GM19035 (cell line): ENCODE results near the gene B3GALT4.

Experiments
- ATAC-seq: cut with Tn5 transposase; IDR thresholded peaks from one replicate; pipeline ENCODE4 v1.9.1; 2021; ENCODE audit not compliant: unreplicated experiment

The B3GALT4 gene

GRCh38 chr6:33290459-33290858 lies 13.5 kb downstream of the B3GALT4 start:
- no peak for ATAC-seq

- ATAC-seq = no peak
These were observed 16.2 kb downstream of the B3GALT4 start for GRCh38 chr6:33292996-33293682.

- ATAC-seq = no peak
These were observed 17.3 kb downstream of the B3GALT4 start for GRCh38 chr6:33294086-33294823.

GRCh38 chr6:33295621-33296369 lies 18.9 kb downstream of the B3GALT4 start:
- ATAC-seq = no peak

- ATAC-seq = no peak
These were observed 20.0 kb downstream of the B3GALT4 start for GRCh38 chr6:33296797-33297405.

GRCh38 chr6:33297406-33297955 lies 20.6 kb downstream of the B3GALT4 start:
- no peak for ATAC-seq

DNA sequence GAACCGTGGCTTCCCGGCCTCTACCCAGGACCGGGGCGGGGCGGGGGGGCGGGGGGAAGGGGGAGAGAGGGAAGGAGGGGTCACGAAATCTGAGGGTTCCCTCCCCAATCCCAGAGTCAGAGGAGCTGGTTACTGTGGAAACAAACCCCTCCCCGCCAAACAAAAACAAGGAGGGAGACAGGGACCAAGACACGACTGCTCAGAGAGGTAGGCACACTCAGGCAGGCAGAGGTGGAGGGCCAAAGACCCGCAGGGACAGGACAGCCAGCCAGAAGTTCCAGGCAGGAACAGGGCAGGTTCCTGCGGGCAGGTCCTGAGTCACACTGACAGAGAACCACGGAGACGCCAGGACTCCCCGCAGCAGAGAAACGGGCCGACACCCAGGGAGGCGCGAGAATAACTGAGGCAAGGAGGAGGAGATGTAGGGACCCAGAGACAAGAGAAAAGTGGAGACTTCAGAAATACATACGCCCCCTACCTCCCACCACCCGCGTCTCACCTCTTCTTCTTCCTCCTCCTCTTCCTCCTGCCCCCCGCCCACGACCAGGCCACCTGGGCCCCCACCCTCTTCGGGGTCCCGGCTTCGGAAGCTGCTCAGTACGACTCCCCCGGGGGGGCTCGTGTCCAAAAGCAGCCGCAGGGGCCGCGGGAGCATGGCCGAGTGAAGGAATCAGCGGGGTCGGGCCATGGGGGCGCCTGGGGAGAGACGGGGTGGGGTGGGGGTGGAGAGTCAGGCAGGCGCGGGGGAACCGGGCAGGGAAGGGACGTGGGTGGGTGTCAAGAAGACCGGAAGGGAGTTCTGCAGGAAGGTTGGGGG lies 21.2 kb downstream of the B3GALT4 start:
- ATAC-seq = no peak

DNA sequence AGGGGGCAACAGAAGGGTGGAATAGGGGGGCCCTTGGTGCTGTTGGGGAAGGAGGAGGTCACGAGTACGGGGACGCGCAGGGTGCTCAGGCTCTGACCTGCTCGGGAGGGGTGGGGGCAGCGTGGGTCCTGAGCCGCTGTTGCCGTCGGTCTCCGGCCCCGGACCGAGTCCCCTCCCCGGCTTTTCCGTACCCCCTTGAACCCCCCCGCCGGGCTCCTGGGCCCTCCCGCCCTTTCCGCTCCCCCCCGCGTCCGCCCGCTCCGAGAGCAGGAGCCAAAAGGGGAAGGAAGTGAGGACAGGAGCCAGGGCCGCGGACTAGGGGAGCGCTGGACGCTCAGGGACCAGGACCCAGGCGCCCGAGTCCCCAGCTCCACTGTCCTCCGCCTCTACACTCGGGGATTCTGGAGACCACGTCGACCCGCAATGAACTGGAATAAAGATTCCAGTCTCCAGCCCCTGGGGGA lies 21.9 kb downstream of the B3GALT4 start, which contains the start of gene RGL2:
Gene RGL2, minus strand, starts transcription at position 170 of the 464 bp plus-strand sequence. CDS start 332 bp downstream, outside the sequence.
- ATAC-seq = peak; percentile 28

- ATAC-seq = peak; percentile 80
These were observed 22.5 kb downstream of the B3GALT4 start for GRCh38 chr6:33299237-33299944.

- no peak for ATAC-seq
These were observed 25.0 kb downstream of the B3GALT4 start for GRCh38 chr6:33301877-33302276.

- ATAC-seq = no peak
These were observed 27.3 kb downstream of the B3GALT4 start for GRCh38 chr6:33304216-33304615.

DNA sequence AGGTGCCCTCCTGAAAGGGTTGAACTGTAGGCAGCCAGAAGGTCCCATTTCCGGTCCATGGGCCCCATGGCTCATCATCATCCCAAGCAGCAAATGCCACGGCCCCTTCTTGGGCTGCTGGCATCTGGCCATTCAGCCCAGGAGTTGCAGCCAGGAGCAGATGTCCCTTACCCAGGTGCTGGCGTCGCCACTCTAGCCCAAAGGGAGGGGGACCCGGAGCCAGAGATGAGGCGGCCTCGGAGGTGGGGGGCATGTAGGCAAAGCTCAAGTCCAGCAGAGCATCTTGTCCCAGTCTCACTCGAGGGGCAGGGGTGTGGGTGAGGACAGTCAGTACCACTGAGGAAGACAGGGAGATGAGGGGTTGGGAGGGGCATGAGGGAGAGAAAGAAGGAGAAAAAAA lies 28.1 kb downstream of the B3GALT4 start:
- ATAC-seq = no peak

DNA sequence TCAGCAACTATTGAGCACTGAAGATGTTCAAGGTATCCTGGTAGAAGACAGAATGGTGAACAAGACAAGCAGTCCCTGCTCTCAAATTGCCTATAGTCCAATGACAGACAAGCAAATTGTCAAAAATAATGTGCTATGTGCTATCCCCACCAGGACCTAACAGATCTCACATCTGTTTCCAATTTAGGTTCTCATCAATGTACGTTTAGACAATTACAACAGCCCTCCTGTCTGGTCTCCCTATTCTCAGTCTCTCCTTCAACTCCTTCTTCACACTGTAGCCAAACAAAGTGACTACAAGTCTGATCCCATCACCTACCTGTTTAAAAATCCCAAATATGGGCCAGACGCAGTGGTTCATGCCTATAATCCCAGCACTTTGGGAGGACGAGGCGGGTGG lies 29.4 kb downstream of the B3GALT4 start:
- ATAC-seq = no peak

DNA sequence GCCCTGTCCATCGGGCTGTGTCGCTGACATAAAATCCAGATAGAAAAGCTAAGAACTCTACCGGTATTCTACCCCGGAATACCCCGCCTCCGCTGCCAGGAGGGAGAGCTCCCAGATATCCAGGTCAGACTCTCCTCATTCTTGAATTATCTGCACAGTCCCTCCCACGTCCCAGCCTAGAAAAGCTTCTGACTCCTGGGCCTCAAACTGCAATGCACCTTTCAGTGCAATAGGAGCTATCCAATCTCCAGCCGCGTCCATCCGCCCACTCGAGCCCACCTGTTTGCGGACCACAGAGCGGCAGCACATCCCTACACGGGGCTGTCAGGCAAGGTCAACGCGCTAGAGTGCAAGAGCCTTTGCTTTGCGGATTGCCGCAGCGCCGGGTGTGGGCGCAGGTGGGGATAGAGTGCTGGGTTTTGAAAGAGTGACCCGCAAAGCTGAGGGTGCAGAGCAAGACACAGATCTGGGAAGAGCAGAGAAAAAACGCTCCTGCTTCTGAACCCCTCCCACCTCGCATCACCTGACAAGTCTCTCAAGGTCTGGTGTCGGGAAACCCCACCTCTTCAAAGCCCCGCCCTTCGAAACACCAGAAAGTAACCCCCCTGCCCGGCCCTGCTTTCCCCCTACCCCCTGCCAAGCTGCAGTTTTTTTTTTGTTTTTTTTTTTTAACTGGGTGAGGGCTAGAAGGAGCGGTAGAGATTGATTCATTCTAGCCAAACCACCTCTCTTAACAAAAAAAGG lies 35.6 kb downstream of the B3GALT4 start:
- ATAC-seq = peak; percentile 30

DNA sequence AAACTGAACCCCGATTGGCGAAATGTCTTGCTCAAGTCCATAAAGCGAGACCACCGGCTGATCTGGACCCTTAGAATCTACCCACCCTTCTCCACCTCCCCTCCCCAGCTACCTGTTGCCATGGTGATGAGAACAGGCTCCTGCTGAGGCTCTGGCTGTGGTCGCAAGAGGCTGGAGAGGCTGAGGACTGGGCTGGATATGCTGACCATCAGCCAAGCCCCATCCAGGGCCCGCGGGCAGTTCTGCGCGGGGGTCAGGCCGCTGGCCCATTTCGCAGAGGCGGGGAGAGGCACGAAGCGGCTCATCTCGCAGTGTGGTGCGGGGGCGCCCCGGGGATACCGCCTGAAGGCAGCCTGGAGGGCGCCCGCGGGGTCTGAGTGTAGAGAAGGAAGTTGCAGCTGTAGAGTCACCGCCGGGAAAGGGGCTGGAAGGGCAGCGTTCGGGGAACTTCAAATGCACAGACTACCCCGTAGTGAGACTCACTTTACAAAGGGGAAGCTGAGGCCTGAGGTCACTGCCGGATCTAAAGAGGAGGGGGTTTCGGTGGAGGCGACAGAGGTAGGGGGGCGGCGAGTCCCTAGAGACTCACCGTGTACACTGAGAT lies 36.3 kb downstream of the B3GALT4 start:
- ATAC-seq = peak; percentile 4

DNA sequence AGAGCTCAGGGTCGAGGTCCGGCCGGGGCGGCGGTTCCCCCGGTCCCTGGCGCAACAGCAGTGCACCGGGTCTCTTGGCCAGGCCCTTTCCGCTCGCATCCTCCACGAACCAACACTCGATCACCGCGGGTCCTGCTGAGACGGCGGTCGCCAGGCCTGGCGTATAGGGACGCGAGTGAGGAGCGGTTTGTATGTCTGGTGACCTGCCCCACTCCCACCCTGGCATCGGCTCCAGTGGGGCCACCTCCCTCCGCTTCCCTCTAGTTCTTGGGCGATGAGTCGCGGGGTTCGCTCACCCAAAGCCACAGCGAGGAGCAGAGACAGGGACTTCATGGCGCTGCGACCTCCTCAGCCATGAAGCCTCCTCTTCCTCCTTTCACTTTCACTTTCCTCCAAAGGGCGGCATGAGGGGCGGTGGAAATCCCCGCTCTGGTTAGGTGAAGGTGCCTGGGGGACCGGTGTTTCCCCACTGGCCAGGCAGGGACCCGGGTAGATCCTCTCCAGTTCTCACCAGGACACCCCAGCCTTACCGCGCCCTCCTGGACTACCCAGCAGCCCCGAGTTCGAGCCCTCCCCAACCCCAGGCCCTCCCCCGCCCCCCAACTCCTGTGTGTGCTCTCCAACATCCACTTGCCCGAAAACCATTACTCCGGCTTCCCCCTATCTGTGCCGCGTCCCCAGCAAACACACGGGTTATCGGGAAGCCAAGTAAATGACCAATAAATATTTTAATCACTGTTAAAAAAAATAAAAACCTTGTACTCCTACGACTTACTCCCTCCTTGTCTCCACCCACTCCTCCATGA lies 37.0 kb downstream of the B3GALT4 start, which contains the start of gene TAPBP:
Gene TAPBP, minus strand, starts transcription at position 370 of the 806 bp plus-strand sequence. Its CDS starts 37 bp downstream, at position 333.
- peak; percentile 35 for ATAC-seq

DNA sequence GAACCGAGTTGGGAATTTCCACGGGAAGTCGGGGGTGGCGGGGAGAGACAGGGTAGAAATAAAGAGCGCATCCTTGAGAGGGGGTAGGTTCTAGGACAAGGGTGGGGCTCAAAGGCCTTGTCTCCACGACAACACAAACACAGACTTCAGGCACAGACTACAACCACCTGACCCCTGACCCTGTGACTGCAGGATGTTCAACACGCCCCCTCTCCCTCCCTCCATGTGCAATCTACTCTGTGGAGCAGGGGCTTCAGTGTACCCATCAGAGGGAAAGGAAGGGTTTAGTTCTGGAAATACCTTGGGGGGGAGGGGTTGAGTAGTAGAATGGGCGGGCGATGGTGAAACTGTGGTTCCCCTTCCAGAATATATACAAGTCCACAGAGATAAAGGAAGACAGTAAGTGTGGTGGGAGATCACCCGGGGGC lies 37.6 kb downstream of the B3GALT4 start:
- no peak for ATAC-seq
